Measurements from ENCODE around the gene FSIP2. TPM values are rescaled to one million over a fixed set of nuclear protein-coding genes. Genes with fewer than 3 reads are reported as not detected.
"Not testable (repeated sequence)": the region's sequence is repeated elsewhere in the genome, so short reads cannot be mapped to it uniquely, and the experiment has no call there.

Gene FSIP2
- polyA plus RNA-seq, 3 donors, result not detected

DNA sequence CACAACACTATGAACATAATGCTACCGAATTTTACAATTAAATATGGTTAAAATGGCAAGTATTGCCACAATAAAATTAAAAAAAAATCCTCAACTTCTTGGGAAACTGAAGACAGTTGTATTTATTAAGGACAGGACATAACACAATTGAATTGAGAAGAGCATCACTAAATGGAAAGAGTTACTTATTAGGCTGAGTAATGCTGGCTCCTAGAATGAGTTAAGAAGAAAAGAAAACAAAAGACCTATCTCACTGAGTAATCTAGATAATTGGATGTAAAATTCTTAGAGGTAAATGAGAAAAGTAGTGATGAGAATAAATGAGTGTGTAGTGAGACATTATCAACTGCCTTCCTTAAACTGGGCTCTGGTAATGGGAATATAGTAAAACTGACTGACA is 121.7 kb downstream of the FSIP2 start:
- Histone ChIP-seq H3K9ac (ENCODE audit: insufficient read depth, low read length, poor library complexity, severe bottlenecking) (no peak overlapping the region), H3K36me3 (replicated peaks in 1 of 2; ENCODE audit: control insufficient read depth in 1 of 2, insufficient read depth in 2 of 2, low read length in 2 of 2) (no peaks in the 10 kb centered on the region), H3K4me1 (ENCODE audit: control insufficient read depth in 1 of 2, insufficient read depth in 2 of 2, low read length in 2 of 2) (no peaks in the 10 kb centered on the region), H4K20me1 (ENCODE audit: insufficient read depth, low read length) (no peaks in the 10 kb centered on the region), H3K27me3 (ENCODE audit: control insufficient read depth in 2 of 2, insufficient read depth in 2 of 2, low read length in 2 of 2) (no peaks in the 10 kb centered on the region), H3K27ac (ENCODE audit: low read depth in 1 of 2, low read length in 2 of 2) (no peak overlapping the region), H2AFZ (ENCODE audit: insufficient read depth, low read depth, low read length, poor library complexity, severe bottlenecking) (no peak overlapping the region), H3K4me2 (replicated peaks; ENCODE audit: extremely low read depth, low read length, poor library complexity, severe bottlenecking) (no peak overlapping the region), H3K9me3 (replicated peaks in 1 of 2; ENCODE audit: control insufficient read depth in 1 of 2, insufficient read depth in 1 of 2, low read length in 2 of 2) (peaks cover 3 to 7% of the 10 kb centered on the region in 2 donors), H3K4me3 (replicated peaks in 1 of 3; ENCODE audit: low read depth in 2 of 3, low read length in 3 of 3) (no peak overlapping the region), H3K79me2 (ENCODE audit: insufficient read depth, low read length) (no peaks in the 10 kb centered on the region)
- H3K36me3 Mint-ChIP-seq, result no peaks in the 10 kb centered on the region
- no CpG with 5 or more reads among the region's 1 CpG for WGBS (ENCODE audit: insufficient coverage)
- TF ChIP-seq, protein P1, sequence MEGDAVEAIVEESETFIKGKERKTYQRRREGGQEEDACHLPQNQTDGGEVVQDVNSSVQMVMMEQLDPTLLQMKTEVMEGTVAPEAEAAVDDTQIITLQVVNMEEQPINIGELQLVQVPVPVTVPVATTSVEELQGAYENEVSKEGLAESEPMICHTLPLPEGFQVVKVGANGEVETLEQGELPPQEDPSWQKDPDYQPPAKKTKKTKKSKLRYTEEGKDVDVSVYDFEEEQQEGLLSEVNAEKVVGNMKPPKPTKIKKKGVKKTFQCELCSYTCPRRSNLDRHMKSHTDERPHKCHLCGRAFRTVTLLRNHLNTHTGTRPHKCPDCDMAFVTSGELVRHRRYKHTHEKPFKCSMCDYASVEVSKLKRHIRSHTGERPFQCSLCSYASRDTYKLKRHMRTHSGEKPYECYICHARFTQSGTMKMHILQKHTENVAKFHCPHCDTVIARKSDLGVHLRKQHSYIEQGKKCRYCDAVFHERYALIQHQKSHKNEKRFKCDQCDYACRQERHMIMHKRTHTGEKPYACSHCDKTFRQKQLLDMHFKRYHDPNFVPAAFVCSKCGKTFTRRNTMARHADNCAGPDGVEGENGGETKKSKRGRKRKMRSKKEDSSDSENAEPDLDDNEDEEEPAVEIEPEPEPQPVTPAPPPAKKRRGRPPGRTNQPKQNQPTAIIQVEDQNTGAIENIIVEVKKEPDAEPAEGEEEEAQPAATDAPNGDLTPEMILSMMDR (IDR thresholded peaks at IDR 0.05), result no peak
- H3K27me3 Mint-ChIP-seq (ENCODE audit: low read depth in 3 of 3), result peaks cover 0 to 1% (median 1%) of the 10 kb centered on the region in 3 donors
- H3K4me3 Mint-ChIP-seq, result no peak overlapping the region
- H3K27ac Mint-ChIP-seq, result no peak overlapping the region
- H3K9me3 Mint-ChIP-seq, result peaks cover 5 to 15% (median 10%) of the 10 kb centered on the region in 7 donors
- no peak for DNase-seq
- no peaks in the 10 kb centered on the region for H3K4me1 Mint-ChIP-seq
- intact Hi-C loops (cut with micrococcal nuclease), result no loop called here

- Histone ChIP-seq H3K79me2 (ENCODE audit: insufficient read depth, low read length) (no peaks in the 10 kb centered on the region), H3K4me3 (replicated peaks in 1 of 3; ENCODE audit: low read depth in 2 of 3, low read length in 3 of 3) (no peak overlapping the region), H3K9me3 (replicated peaks in 1 of 2; ENCODE audit: control insufficient read depth in 1 of 2, insufficient read depth in 1 of 2, low read length in 2 of 2) (no peaks in the 10 kb centered on the region), H3K27me3 (ENCODE audit: control insufficient read depth in 2 of 2, insufficient read depth in 2 of 2, low read length in 2 of 2) (no peaks in the 10 kb centered on the region), H2AFZ (ENCODE audit: insufficient read depth, low read depth, low read length, poor library complexity, severe bottlenecking) (no peak overlapping the region), H4K20me1 (ENCODE audit: insufficient read depth, low read length) (no peaks in the 10 kb centered on the region), H3K4me2 (replicated peaks; ENCODE audit: extremely low read depth, low read length, poor library complexity, severe bottlenecking) (no peak overlapping the region), H3K4me1 (ENCODE audit: control insufficient read depth in 1 of 2, insufficient read depth in 2 of 2, low read length in 2 of 2) (no peaks in the 10 kb centered on the region), H3K27ac (ENCODE audit: low read depth in 1 of 2, low read length in 2 of 2) (no peak overlapping the region), H3K9ac (ENCODE audit: insufficient read depth, low read length, poor library complexity, severe bottlenecking) (no peak overlapping the region), H3K36me3 (replicated peaks in 1 of 2; ENCODE audit: control insufficient read depth in 1 of 2, insufficient read depth in 2 of 2, low read length in 2 of 2) (no peaks in the 10 kb centered on the region)
- no peaks in the 10 kb centered on the region for H3K4me1 Mint-ChIP-seq
- H3K27me3 Mint-ChIP-seq (ENCODE audit: low read depth in 3 of 3), result peaks cover 0 to 1% (median 0%) of the 10 kb centered on the region in 3 donors
- H3K36me3 Mint-ChIP-seq, result no peaks in the 10 kb centered on the region
- TF ChIP-seq, protein P1 (IDR thresholded peaks at IDR 0.05), result no peak
- intact Hi-C loops (cut with micrococcal nuclease), result no loop called here
- peaks cover 5 to 20% (median 11%) of the 10 kb centered on the region in 7 donors for H3K9me3 Mint-ChIP-seq
- H3K4me3 Mint-ChIP-seq, result no peak overlapping the region
- 81% methylated on average over 4 of the region's 7 CpGs for WGBS (ENCODE audit: insufficient coverage)
- no peak overlapping the region for H3K27ac Mint-ChIP-seq
- DNase-seq, result no peak
Measured at GRCh38 chr2:185862657-185863398, 124.2 kb downstream of the FSIP2 start.

DNA sequence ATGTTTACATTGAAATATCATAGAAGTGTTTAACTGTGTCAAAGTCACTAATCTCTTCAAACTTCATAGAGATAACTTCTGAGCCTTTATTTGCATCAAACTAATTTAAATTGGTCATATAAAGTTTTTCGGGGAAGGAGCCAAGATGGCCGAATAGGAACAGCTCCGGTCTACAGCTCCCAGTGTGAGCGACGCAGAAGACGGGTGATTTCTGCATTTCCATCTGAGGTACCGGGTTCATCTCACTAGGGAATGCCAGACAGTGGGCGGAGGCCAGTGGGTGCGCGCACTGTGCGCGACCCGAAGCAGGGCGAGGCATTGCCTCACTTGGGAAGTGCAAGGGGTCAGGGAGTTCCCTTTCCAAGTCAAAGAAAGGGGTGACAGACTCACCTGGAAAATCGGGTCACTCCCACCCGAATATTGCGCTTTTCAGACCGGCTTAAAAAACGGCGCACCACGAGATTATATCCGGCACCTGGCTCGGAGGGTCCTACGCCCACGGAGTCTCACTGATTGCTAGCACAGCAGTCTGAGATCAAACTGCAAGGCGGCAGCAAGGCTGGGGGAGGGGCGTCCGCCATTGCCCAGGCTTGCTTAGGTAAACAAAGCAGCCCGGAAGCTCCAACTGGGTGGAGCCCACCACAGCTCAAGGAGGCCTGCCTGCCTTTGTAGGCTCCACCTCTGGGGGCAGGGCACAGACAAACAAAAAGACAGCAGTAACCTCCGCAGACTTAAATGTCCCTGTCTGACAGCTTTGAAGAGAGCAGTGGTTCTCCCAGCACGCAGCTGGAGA is 126.1 kb downstream of the FSIP2 start:
- 99% methylated on average over 10 of the region's 31 CpGs for WGBS (ENCODE audit: insufficient coverage)
- not testable (repeated sequence) for H3K4me1 Mint-ChIP-seq

More for the DNA sequence above, 126.1 kb downstream of the FSIP2 start:
- H3K4me3 ChIP-seq (replicated peaks in 1 of 3; ENCODE audit: low read depth in 2 of 3, low read length in 3 of 3); DNase-seq; intact Hi-C loops (cut with micrococcal nuclease); H3K9ac ChIP-seq (ENCODE audit: insufficient read depth, low read length, poor library complexity, severe bottlenecking); H3K9me3 ChIP-seq (replicated peaks in 1 of 2; ENCODE audit: control insufficient read depth in 1 of 2, insufficient read depth in 1 of 2, low read length in 2 of 2); H3K4me1 ChIP-seq (ENCODE audit: control insufficient read depth in 1 of 2, insufficient read depth in 2 of 2, low read length in 2 of 2); H3K36me3 ChIP-seq (replicated peaks in 1 of 2; ENCODE audit: control insufficient read depth in 1 of 2, insufficient read depth in 2 of 2, low read length in 2 of 2); H3K27ac Mint-ChIP-seq; H3K4me3 Mint-ChIP-seq; H3K27me3 Mint-ChIP-seq (ENCODE audit: low read depth in 3 of 3); H2AFZ ChIP-seq (ENCODE audit: insufficient read depth, low read depth, low read length, poor library complexity, severe bottlenecking); H3K27ac ChIP-seq (ENCODE audit: low read depth in 1 of 2, low read length in 2 of 2); H3K4me2 ChIP-seq (replicated peaks; ENCODE audit: extremely low read depth, low read length, poor library complexity, severe bottlenecking); H3K27me3 ChIP-seq (ENCODE audit: control insufficient read depth in 2 of 2, insufficient read depth in 2 of 2, low read length in 2 of 2); H4K20me1 ChIP-seq (ENCODE audit: insufficient read depth, low read length); H3K36me3 Mint-ChIP-seq; H3K79me2 ChIP-seq (ENCODE audit: insufficient read depth, low read length): not testable (repeated sequence)
- H3K9me3 Mint-ChIP-seq, result peaks cover 5 to 18% (median 9%) of the 10 kb centered on the region in 7 donors

All from CD14-positive monocyte (primary cell).